Measurements from ENCODE around the gene C9orf72.

DNA sequence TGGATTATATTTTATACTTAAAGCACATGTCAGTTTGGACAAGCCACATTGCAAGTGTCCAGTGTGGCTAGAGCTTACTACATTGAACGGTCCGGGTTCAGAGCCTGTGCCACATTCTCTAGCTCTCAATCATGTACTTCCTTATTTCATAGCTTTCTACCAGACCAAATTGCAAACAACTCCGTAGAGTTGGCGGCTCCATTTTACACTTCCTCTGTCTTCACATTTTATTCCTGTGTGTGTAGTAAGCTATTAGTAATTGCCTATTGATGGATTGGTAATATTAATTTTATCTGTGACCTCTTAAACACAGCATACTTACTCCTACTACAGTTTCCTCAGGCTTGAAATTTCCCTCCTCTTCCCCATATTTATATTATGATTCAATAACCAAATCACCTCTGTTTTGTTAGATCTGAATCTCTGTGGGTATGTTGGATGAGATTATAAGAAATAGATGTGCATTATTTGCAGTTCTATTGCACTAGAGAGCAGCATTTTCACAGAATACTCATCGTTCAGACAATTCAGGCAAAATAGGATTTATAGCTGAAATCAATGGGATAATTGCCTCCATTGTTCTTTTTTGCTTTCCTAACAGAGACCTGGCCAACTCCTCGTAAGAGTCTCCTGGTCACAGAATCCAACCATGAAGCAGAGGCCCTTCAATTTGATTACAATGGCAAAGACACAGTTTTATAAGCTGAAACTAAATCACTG lies 29.0 kb upstream of the C9orf72 start:
- TF ChIP-seq CTCF (IDR thresholded peaks at IDR 0.05; ENCODE audit: poor library complexity) = no peak
- no peak for TF ChIP-seq EZH2 (IDR thresholded peaks at IDR 0.05; ENCODE audit: borderline replicate concordance)
- no peak for TF ChIP-seq EZH2phosphoT487 (IDR thresholded peaks at IDR 0.05; ENCODE audit: low read depth, severe bottlenecking, unreplicated experiment)
